Mucosa of descending colon (tissue), 3 donors: ENCODE data around the gene ZNF330. TPM values are rescaled to one million over a fixed set of nuclear protein-coding genes. Genes with fewer than 3 reads are reported as not detected.
"Not testable (repeated sequence)": the region's sequence is repeated elsewhere in the genome, so short reads cannot be mapped to it uniquely, and the experiment has no call there.

Experiments used
- ATAC-seq: fragments of 200-7000 bp; cut with Tn5 transposase; one replicate; pipeline ENCODE4 v1.9.1; 2020; ENCODE audit warnings: mild to moderate bottlenecking, moderate library complexity
- DNase-seq, 3 donors: peaks; one replicate each; pipeline ENCODE4 v3.0.0-alpha.2; 2020
- H3K36me3 ChIP-seq: fragments of 200-600 bp; one replicate; pipeline ENCODE4 v1.8.0; 2021; ENCODE audit warnings: low read depth, mild to moderate bottlenecking
- H3K4me1 ChIP-seq: fragments of 200-600 bp; one replicate; pipeline ENCODE4 v1.8.0; 2021; ENCODE audit warnings: low read depth, mild to moderate bottlenecking
- H3K4me3 ChIP-seq: fragments of 200-600 bp; one replicate; pipeline ENCODE4 v1.8.0; 2021; ENCODE audit warnings: mild to moderate bottlenecking
- H3K9me3 ChIP-seq: fragments of 200-600 bp; one replicate; pipeline ENCODE4 v1.8.0; 2021; ENCODE audit warnings: mild to moderate bottlenecking
- CTCF ChIP-seq: fragments of 200-600 bp; IDR thresholded peaks from one replicate; pipeline ENCODE4 v1.8.0; 2022; ENCODE audit warnings: antibody characterized with exemption, mild to moderate bottlenecking
- intact Hi-C, 2 donors: fragments of 100-400 bp; cut with DNase I in 1 of 2; cut with micrococcal nuclease in 1 of 2; formaldehyde crosslinking; loops; one replicate each; pipeline versions ENCODE4 v1.11.0 to v1.11.1; 2022; cut with DNase I, micrococcal nuclease
- total RNA-seq, 3 donors: library from RNA; stranded (reverse); fragmentation: NEBNext Ultra II Directional in 2 of 3; extraction: Animal tissue kit (Norgen Biotek cat#: 25700) in 2 of 3; gene quantifications; one replicate each; pipeline versions ENCODE4 v1.2.1 to v1.2.4, GENCODE V29; 2021 to 2023
- donor health status: DM: no; HTN: no; CAD: no; lungs with moderate emphysema.
- donor health status: DM: no; HTN: no; CAD: no.
- donor health status: DM: no; HTN: yes; CAD: no.

Gene ZNF330
- total RNA-seq, 3 donors from 2014 or later = 24.8 to 39.5 (median 24.9) TPM

DNA sequence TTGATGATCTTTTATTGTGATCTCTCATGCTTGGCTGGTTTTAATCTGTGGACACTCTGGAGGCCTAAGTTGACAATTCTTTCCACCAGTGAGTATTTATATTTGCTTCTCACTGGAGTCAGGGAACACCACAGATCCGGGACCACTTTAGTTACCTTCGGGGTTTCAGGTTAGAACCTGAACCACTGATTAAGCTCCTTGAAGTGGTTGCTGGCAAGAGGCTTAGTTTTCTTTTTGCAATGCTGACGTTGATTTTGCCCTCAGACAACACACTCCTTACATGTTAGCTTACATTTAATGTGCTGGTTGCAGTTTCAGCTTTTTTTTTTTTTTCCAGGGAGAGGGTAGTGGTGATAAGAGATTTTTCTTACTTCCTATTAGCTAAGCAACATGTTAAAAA is 10.5 kb upstream of the ZNF330 start:
- H3K36me3 ChIP-seq = no peaks in the 10 kb centered on the region
- DNase-seq = no peak
- intact Hi-C loops = no loop called here
- no peaks in the 10 kb centered on the region for H3K4me1 ChIP-seq
- no peak for TF ChIP-seq CTCF
- H3K4me3 ChIP-seq = no peak overlapping the region
- ATAC-seq = no peak
- H3K9me3 ChIP-seq = no peaks in the 10 kb centered on the region

- ATAC-seq (no peak), DNase-seq (no peak)
- intact Hi-C loops = no loop called here
- Histone ChIP-seq H3K4me1 (no peaks in the 10 kb centered on the region), H3K9me3 (no peaks in the 10 kb centered on the region), H3K4me3 (no peak overlapping the region), H3K36me3 (no peaks in the 10 kb centered on the region)
- no peak for TF ChIP-seq CTCF
Measured at GRCh38 chr4:141213550-141213991, 7.1 kb upstream of the ZNF330 start.

GRCh38 chr4:141215030-141215429 is 5.7 kb upstream of the ZNF330 start:
- Histone ChIP-seq H3K9me3 (no peaks in the 10 kb centered on the region), H3K4me3 (no peak overlapping the region), H3K36me3 (no peaks in the 10 kb centered on the region), H3K4me1 (no peaks in the 10 kb centered on the region)
- DNase-seq (no peak), ATAC-seq (no peak)
- intact Hi-C loops = no loop called here
- TF ChIP-seq CTCF = no peak

GRCh38 chr4:141216002-141216761 is 4.5 kb upstream of the ZNF330 start:
- no peaks in the 10 kb centered on the region for H3K9me3 ChIP-seq
- no peak for TF ChIP-seq CTCF
- DNase-seq (no peak), ATAC-seq (no peak)
- H3K36me3 ChIP-seq = no peaks in the 10 kb centered on the region
- H3K4me1 ChIP-seq = no peaks in the 10 kb centered on the region
- H3K4me3 ChIP-seq = no peak overlapping the region
- intact Hi-C loops = no loop called here

DNA sequence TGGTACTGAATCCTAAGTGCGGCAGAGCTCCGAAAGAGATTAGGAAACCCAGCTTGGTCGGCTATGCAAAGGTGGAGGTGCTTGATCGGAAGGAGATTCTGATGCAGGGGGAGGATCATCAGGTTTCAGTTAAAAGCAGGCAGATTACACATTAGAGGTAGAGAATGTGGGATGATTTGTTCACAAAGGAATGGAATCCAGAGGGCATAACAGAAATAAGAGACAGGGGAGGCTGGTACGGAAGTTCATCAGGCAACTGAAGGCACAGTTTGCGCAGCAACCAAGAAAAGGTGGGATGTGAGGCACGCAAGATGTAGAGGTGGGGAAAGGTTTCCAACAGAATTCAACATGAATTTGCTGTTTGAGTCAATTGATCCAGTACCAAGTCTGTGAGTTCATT is 424 bp upstream of the ZNF330 start:
- Histone ChIP-seq H3K4me3 (peak overlapping the region; percentile 97), H3K9me3 (no peaks in the 10 kb centered on the region), H3K4me1 (peaks cover 3% of the 10 kb centered on the region), H3K36me3 (no peaks in the 10 kb centered on the region)
- ATAC-seq (no peak), DNase-seq (peak in 1 of 3 donors; percentile 21)
- no peak for TF ChIP-seq CTCF
- intact Hi-C loops = no loop called here

- peaks cover 3% of the 10 kb centered on the region for H3K4me1 ChIP-seq
- TF ChIP-seq CTCF = no peak
- H3K36me3 ChIP-seq = no peaks in the 10 kb centered on the region
- DNase-seq (no peak), ATAC-seq (no peak)
- no peaks in the 10 kb centered on the region for H3K9me3 ChIP-seq
- intact Hi-C loops = no loop called here
- no peak overlapping the region for H3K4me3 ChIP-seq
Measured at GRCh38 chr4:141223418-141223817, 2.7 kb downstream of the ZNF330 start.

GRCh38 chr4:141227280-141227679 is 6.6 kb downstream of the ZNF330 start:
- intact Hi-C loops, H3K9me3 ChIP-seq, H3K4me3 ChIP-seq, H3K36me3 ChIP-seq, H3K4me1 ChIP-seq, DNase-seq, ATAC-seq: not testable (repeated sequence)
